Memory B cell (primary cell): ENCODE measurements around the gene EXOC4.

Experiments used
- ATAC-seq: fragments of 150-1000 bp; cut with Tn5 transposase; 2 replicates; pipeline ENCODE4 v1.10.0; 2021; ENCODE audit warnings: low read depth, mild to moderate bottlenecking, moderate library complexity
- DNase-seq, 2 donors: peaks; one replicate each; pipeline ENCODE4 v3.0.0; 2022; ENCODE audit warnings: low spot score in 2 of 2
- H3K27ac Mint-ChIP-seq: one replicate; pipeline ENCODE4 v1.8.0; 2022; ENCODE audit warnings: mild to moderate bottlenecking, moderate library complexity, mixed read lengths
- H3K27me3 Mint-ChIP-seq: one replicate; pipeline ENCODE4 v1.8.0; 2022; ENCODE audit warnings: mixed read lengths
- H3K36me3 Mint-ChIP-seq: one replicate; pipeline ENCODE4 v1.8.0; 2022; ENCODE audit warnings: mild to moderate bottlenecking, mixed read lengths
- H3K4me1 Mint-ChIP-seq: one replicate; pipeline ENCODE4 v1.8.0; 2022; ENCODE audit warnings: mixed read lengths
- H3K4me3 Mint-ChIP-seq: one replicate; pipeline ENCODE4 v1.8.0; 2022; ENCODE audit warnings: mild to moderate bottlenecking, moderate library complexity, mixed read lengths
- H3K9me3 Mint-ChIP-seq: one replicate; pipeline ENCODE4 v1.8.0; 2022; ENCODE audit warnings: mixed read lengths

The EXOC4 gene

GRCh38 chr7:133549633-133550032 is 296.8 kb downstream of the EXOC4 start:
- ATAC-seq (no peak), DNase-seq (no peak)
- H3K36me3 Mint-ChIP-seq: peaks cover 9% of the 10 kb centered on the region
- no peaks in the 10 kb centered on the region for H3K27me3 Mint-ChIP-seq
- no peaks in the 10 kb centered on the region for H3K4me1 Mint-ChIP-seq
- no peak overlapping the region for H3K27ac Mint-ChIP-seq
- no peaks in the 10 kb centered on the region for H3K9me3 Mint-ChIP-seq
- no peak overlapping the region for H3K4me3 Mint-ChIP-seq

- ATAC-seq: no peak
- Mint-ChIP-seq H3K4me1 (no peaks in the 10 kb centered on the region), H3K27ac (no peak overlapping the region), H3K4me3 (no peak overlapping the region), H3K9me3 (no peaks in the 10 kb centered on the region), H3K27me3 (no peaks in the 10 kb centered on the region), H3K36me3 (peaks cover 11% of the 10 kb centered on the region)
- DNase-seq: no peak
These were observed 297.3 kb downstream of the EXOC4 start for GRCh38 chr7:133550145-133550544.

- H3K4me1 Mint-ChIP-seq: no peaks in the 10 kb centered on the region
- ATAC-seq (no peak), DNase-seq (no peak)
- no peaks in the 10 kb centered on the region for H3K27me3 Mint-ChIP-seq
- peaks cover 11% of the 10 kb centered on the region for H3K36me3 Mint-ChIP-seq
- H3K9me3 Mint-ChIP-seq: no peaks in the 10 kb centered on the region
- H3K4me3 Mint-ChIP-seq: no peak overlapping the region
- no peak overlapping the region for H3K27ac Mint-ChIP-seq
These were observed 297.9 kb downstream of the EXOC4 start for GRCh38 chr7:133550811-133551210.

GRCh38 chr7:133551466-133551865 is 298.6 kb downstream of the EXOC4 start:
- H3K36me3 Mint-ChIP-seq: peaks cover 14% of the 10 kb centered on the region
- H3K27ac Mint-ChIP-seq: no peak overlapping the region
- no peaks in the 10 kb centered on the region for H3K27me3 Mint-ChIP-seq
- ATAC-seq (no peak), DNase-seq (no peak)
- H3K9me3 Mint-ChIP-seq: no peaks in the 10 kb centered on the region
- H3K4me1 Mint-ChIP-seq: no peaks in the 10 kb centered on the region
- H3K4me3 Mint-ChIP-seq: no peak overlapping the region

GRCh38 chr7:133552079-133552478 is 299.2 kb downstream of the EXOC4 start:
- H3K27ac Mint-ChIP-seq: no peak overlapping the region
- no peak for DNase-seq
- peaks cover 13% of the 10 kb centered on the region for H3K36me3 Mint-ChIP-seq

GRCh38 chr7:133554330-133554729 is 301.5 kb downstream of the EXOC4 start:
- Mint-ChIP-seq H3K27me3 (no peaks in the 10 kb centered on the region), H3K4me3 (no peak overlapping the region), H3K27ac (no peak overlapping the region), H3K36me3 (peaks cover 11% of the 10 kb centered on the region), H3K4me1 (no peaks in the 10 kb centered on the region), H3K9me3 (no peaks in the 10 kb centered on the region)
- DNase-seq (no peak), ATAC-seq (no peak)

More at GRCh38 chr7:133552079-133552478, 299.2 kb downstream of the EXOC4 start:
- H3K27me3 Mint-ChIP-seq: no peaks in the 10 kb centered on the region
- no peaks in the 10 kb centered on the region for H3K4me1 Mint-ChIP-seq
- H3K9me3 Mint-ChIP-seq: no peaks in the 10 kb centered on the region
- no peak for ATAC-seq
- H3K4me3 Mint-ChIP-seq: no peak overlapping the region

- no peak overlapping the region for H3K27ac Mint-ChIP-seq
- H3K36me3 Mint-ChIP-seq: peaks cover 12% of the 10 kb centered on the region
- no peaks in the 10 kb centered on the region for H3K9me3 Mint-ChIP-seq
- H3K4me3 Mint-ChIP-seq: no peak overlapping the region
- ATAC-seq (no peak), DNase-seq (no peak)
- no peaks in the 10 kb centered on the region for H3K27me3 Mint-ChIP-seq
- no peaks in the 10 kb centered on the region for H3K4me1 Mint-ChIP-seq
These were observed 303.2 kb downstream of the EXOC4 start for GRCh38 chr7:133556048-133556447.

- DNase-seq (no peak), ATAC-seq (no peak)
- Mint-ChIP-seq H3K4me3 (no peak overlapping the region), H3K4me1 (no peaks in the 10 kb centered on the region), H3K27ac (no peak overlapping the region), H3K36me3 (peaks cover 12% of the 10 kb centered on the region), H3K27me3 (no peaks in the 10 kb centered on the region), H3K9me3 (no peaks in the 10 kb centered on the region)
These were observed 303.7 kb downstream of the EXOC4 start for GRCh38 chr7:133556553-133556952.

- Mint-ChIP-seq H3K27ac (no peak overlapping the region), H3K27me3 (no peaks in the 10 kb centered on the region), H3K36me3 (peaks cover 13% of the 10 kb centered on the region), H3K4me1 (no peaks in the 10 kb centered on the region), H3K4me3 (no peak overlapping the region), H3K9me3 (no peaks in the 10 kb centered on the region)
- DNase-seq: no peak
- no peak for ATAC-seq
These were observed 308.0 kb downstream of the EXOC4 start for GRCh38 chr7:133560900-133561299.

- H3K9me3 Mint-ChIP-seq: no peaks in the 10 kb centered on the region
- H3K27ac Mint-ChIP-seq: no peak overlapping the region
- ATAC-seq: no peak
- no peaks in the 10 kb centered on the region for H3K27me3 Mint-ChIP-seq
- H3K36me3 Mint-ChIP-seq: peaks cover 11% of the 10 kb centered on the region
- H3K4me3 Mint-ChIP-seq: no peak overlapping the region
- no peaks in the 10 kb centered on the region for H3K4me1 Mint-ChIP-seq
- DNase-seq: no peak
These were observed 308.5 kb downstream of the EXOC4 start for GRCh38 chr7:133561396-133561795.

GRCh38 chr7:133562621-133563020 is 309.7 kb downstream of the EXOC4 start:
- Mint-ChIP-seq H3K36me3 (peaks cover 9% of the 10 kb centered on the region), H3K4me1 (no peaks in the 10 kb centered on the region), H3K9me3 (no peaks in the 10 kb centered on the region), H3K4me3 (no peak overlapping the region), H3K27ac (no peak overlapping the region), H3K27me3 (no peaks in the 10 kb centered on the region)
- ATAC-seq: no peak
- no peak for DNase-seq

- ATAC-seq: no peak
- no peaks in the 10 kb centered on the region for H3K4me1 Mint-ChIP-seq
- no peak overlapping the region for H3K4me3 Mint-ChIP-seq
- no peak for DNase-seq
- H3K27ac Mint-ChIP-seq: no peak overlapping the region
- H3K9me3 Mint-ChIP-seq: no peaks in the 10 kb centered on the region
- peaks cover 9% of the 10 kb centered on the region for H3K36me3 Mint-ChIP-seq
- H3K27me3 Mint-ChIP-seq: no peaks in the 10 kb centered on the region
These were observed 310.4 kb downstream of the EXOC4 start for GRCh38 chr7:133563251-133563650.

- Mint-ChIP-seq H3K27me3 (no peaks in the 10 kb centered on the region), H3K36me3 (peaks cover 9% of the 10 kb centered on the region), H3K4me3 (no peak overlapping the region), H3K4me1 (no peaks in the 10 kb centered on the region), H3K9me3 (no peaks in the 10 kb centered on the region), H3K27ac (no peak overlapping the region)
- DNase-seq (no peak), ATAC-seq (no peak)
These were observed 311.6 kb downstream of the EXOC4 start for GRCh38 chr7:133564484-133564883.

GRCh38 chr7:133568544-133568943 is 315.7 kb downstream of the EXOC4 start:
- DNase-seq (no peak), ATAC-seq (no peak)
- Mint-ChIP-seq H3K9me3 (no peaks in the 10 kb centered on the region), H3K36me3 (peaks cover 8% of the 10 kb centered on the region), H3K27ac (no peak overlapping the region), H3K4me1 (no peaks in the 10 kb centered on the region), H3K4me3 (no peak overlapping the region), H3K27me3 (no peaks in the 10 kb centered on the region)

GRCh38 chr7:133570321-133570720 is 317.4 kb downstream of the EXOC4 start:
- Mint-ChIP-seq H3K9me3 (no peaks in the 10 kb centered on the region), H3K4me3 (no peak overlapping the region), H3K27ac (no peak overlapping the region), H3K27me3 (no peaks in the 10 kb centered on the region), H3K36me3 (peaks cover 2% of the 10 kb centered on the region), H3K4me1 (no peaks in the 10 kb centered on the region)
- ATAC-seq: no peak
- no peak for DNase-seq
